ENCODE data around the gene CBX6. TPM values are rescaled to one million over a fixed set of nuclear protein-coding genes. Genes with fewer than 3 reads are reported as not detected.

CBX6 gene
- total and polyA plus RNA-seq, 10 of the 15 experiments (the other 5 are each of a cell fraction or from before 2014, with no cell fraction given) = 3.6 to 142 (median 37.4) TPM

DNA sequence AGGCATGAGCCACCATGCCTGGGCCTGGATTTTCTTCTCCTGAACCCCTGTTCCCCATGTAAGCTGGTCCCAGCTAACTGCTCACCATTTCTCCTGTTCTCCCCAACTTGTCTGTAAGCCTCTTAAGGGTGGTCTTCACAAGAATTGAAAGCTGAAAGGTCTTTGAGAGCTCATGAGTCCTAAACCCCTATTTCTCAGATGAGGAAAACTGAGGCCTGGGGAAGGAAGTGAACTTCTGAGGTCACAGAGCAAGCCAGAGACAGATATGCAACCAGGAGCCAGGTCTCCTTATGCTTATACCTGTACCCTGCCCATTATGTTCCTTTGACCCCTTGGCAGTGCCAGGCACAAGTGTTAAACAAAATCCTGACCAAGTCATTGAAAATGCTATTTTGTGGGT lies 44.5 kb downstream of the CBX6 start:
- Histone ChIP-seq H4K20me1 (ENCODE audit: control insufficient read depth, insufficient read depth) (no peaks in the 10 kb centered on the region), H3K27me3 (replicated peaks in 1 of 2; ENCODE audit: control insufficient read depth in 2 of 2, insufficient read depth in 2 of 2, low read length in 1 of 2) (no peaks in the 10 kb centered on the region; a peak in 1 of 4 replicates), H3K9me3 (replicated peaks; ENCODE audit: control insufficient read depth, insufficient read depth, low read length) (no peaks in the 10 kb centered on the region), H3K36me3 (ENCODE audit: control insufficient read depth in 2 of 2, insufficient read depth in 2 of 2, low read length in 1 of 2) (no peaks in the 10 kb centered on the region), H3K9ac (ENCODE audit: control insufficient read depth, insufficient read depth, low read length) (no peak overlapping the region), H2AFZ (ENCODE audit: control insufficient read depth, low read depth, low read length) (no peak overlapping the region), H3K4me1 (ENCODE audit: control insufficient read depth, insufficient read depth, low read length) (no peaks in the 10 kb centered on the region), H3K4me3 (no peak overlapping the region), H3K79me2 (ENCODE audit: control insufficient read depth, insufficient read depth, low read length) (no peaks in the 10 kb centered on the region), H3K4me2 (ENCODE audit: control insufficient read depth, insufficient read depth) (no peak overlapping the region), H3K27ac (ENCODE audit: control insufficient read depth, insufficient read depth) (no peak overlapping the region)
- CTCF ChIA-PET = interaction anchor here (1.5 kb wide), 1 partner anchor 43 kb away, joined by 4 read pairs; no protein-coding TSS in a partner anchor
- SMC1A ChIA-PET (ENCODE audit: uncharacterized antibody, unreplicated experiment) = interaction anchor here (1.1 kb wide), 1 partner anchor 58 kb away, joined by 3 read pairs; no protein-coding TSS in a partner anchor
- intact Hi-C loops (cut with micrococcal nuclease; ENCODE audit: unreplicated experiment) (no loop called here), in situ Hi-C loops (cut with MboI) (no loop called here)
- no peak for DNase-seq (ENCODE audit: low read depth, low spot score)
- no TSS peak for BruUV-seq (replicated peaks)
- POLR2A ChIA-PET = no interaction called here
- ATAC-seq = no peak
- TF ChIP-seq IKZF2 (IDR thresholded peaks at IDR 0.05) (no peak), TARDBP (IDR thresholded peaks at IDR 0.05; ENCODE audit: borderline replicate concordance) (no peak), USF1 (IDR thresholded peaks at IDR 0.05; ENCODE audit: borderline replicate concordance, extremely low read length, insufficient read depth, low read depth, low read length) (no peak), NFYA (IDR thresholded peaks at IDR 0.05; ENCODE audit: borderline replicate concordance, low read depth, low read length) (no peak), BHLHE40 (IDR thresholded peaks at IDR 0.05; ENCODE audit: borderline replicate concordance in 1 of 2, low read depth in 2 of 2, low read length in 1 of 2) (no peak)
- TF ChIP-seq, protein P1, sequence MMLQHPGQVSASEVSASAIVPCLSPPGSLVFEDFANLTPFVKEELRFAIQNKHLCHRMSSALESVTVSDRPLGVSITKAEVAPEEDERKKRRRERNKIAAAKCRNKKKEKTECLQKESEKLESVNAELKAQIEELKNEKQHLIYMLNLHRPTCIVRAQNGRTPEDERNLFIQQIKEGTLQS (IDR thresholded peaks at IDR 0.05; ENCODE audit: borderline replicate concordance, extremely low read depth, low read depth, low read length) = no peak
- TF ChIP-seq, protein P2, sequence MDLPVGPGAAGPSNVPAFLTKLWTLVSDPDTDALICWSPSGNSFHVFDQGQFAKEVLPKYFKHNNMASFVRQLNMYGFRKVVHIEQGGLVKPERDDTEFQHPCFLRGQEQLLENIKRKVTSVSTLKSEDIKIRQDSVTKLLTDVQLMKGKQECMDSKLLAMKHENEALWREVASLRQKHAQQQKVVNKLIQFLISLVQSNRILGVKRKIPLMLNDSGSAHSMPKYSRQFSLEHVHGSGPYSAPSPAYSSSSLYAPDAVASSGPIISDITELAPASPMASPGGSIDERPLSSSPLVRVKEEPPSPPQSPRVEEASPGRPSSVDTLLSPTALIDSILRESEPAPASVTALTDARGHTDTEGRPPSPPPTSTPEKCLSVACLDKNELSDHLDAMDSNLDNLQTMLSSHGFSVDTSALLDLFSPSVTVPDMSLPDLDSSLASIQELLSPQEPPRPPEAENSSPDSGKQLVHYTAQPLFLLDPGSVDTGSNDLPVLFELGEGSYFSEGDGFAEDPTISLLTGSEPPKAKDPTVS (IDR thresholded peaks at IDR 0.05; ENCODE audit: low read depth, low read length) = no peak
- FAIRE-seq = no peak
- RAD21 ChIA-PET (ENCODE audit: unreplicated experiment) = no interaction called here
